Transverse colon (tissue), 4 donors: ENCODE results near the gene SUB1. TPM values are rescaled to one million over a fixed set of nuclear protein-coding genes. Genes with fewer than 3 reads are reported as not detected.

Experiments
- DNase-seq: peaks from one replicate; pipeline ENCODE4 v3.0.0-alpha.2; 2019
- H3K27ac ChIP-seq, 4 donors: fragments of 200-600 bp; sonication (generic); 2 replicates each; pipeline ENCODE4 v1.5.1; 2016 to 2018; ENCODE audit warnings: inconsistent platforms in 4 of 4
- H3K27me3 ChIP-seq: fragments of 200-600 bp; sonication (generic); 2 replicates; pipeline ENCODE4 v1.5.1; 2017; ENCODE audit warnings: inconsistent platforms
- H3K36me3 ChIP-seq, 4 donors: fragments of 200-600 bp; sonication (generic); 2 replicates each; pipeline ENCODE4 v1.5.1; 2017 to 2019; ENCODE audit warnings: inconsistent platforms in 4 of 4
- H3K4me1 ChIP-seq, 4 donors: fragments of 200-600 bp; sonication (generic); 2 replicates each; pipeline ENCODE4 v1.5.1; 2017 to 2020; ENCODE audit warnings: inconsistent platforms in 4 of 4
- H3K4me3 ChIP-seq, 4 donors: fragments of 200-600 bp; sonication (generic); 1 replicate in 1 of 4; 2 replicates in 3 of 4; pipeline versions ENCODE4 v1.5.1 to v1.6.1; 2017 to 2019; ENCODE audit warnings: inconsistent platforms in 4 of 4
- H3K9me3 ChIP-seq, 2 donors: fragments of 200-600 bp; sonication (generic); 2 replicates each; pipeline ENCODE4 v1.5.1; 2017 to 2019; ENCODE audit warnings: inconsistent platforms in 2 of 2
- CTCF ChIP-seq, 5 experiments: fragments of 200-600 bp in 3 of 5; fragments of 450-650 bp in 2 of 5; sonication (generic) in 3 of 5; IDR thresholded peaks; 1 replicate in 2 of 5; 2 replicates in 3 of 5; pipeline ENCODE4 v1.5.1; 2016 to 2017; ENCODE audit warnings: antibody characterized with exemption in 5 of 5, inconsistent platforms in 3 of 5, mild to moderate bottlenecking in 2 of 5, moderate library complexity in 1 of 5
- EP300 ChIP-seq: sonication (generic); formaldehyde crosslinking; IDR thresholded peaks from one replicate; pipeline ENCODE4 v1.6.1; 2017; ENCODE audit warnings: antibody characterized with exemption, low read depth
- POLR2A ChIP-seq: fragments of 450-650 bp; IDR thresholded peaks from one replicate; pipeline ENCODE4 v1.6.1; 2016; ENCODE audit warnings: antibody characterized with exemption, mild to moderate bottlenecking, moderate library complexity
- POLR2AphosphoS5 ChIP-seq, 3 donors: sonication (generic); formaldehyde crosslinking; IDR thresholded peaks; one replicate each; pipeline ENCODE4 v1.6.1; 2016; ENCODE audit warnings: antibody characterized with exemption in 3 of 3
- WGBS, 2 donors: methylation state at CpG; one replicate each; pipeline ENCODE4 v1.1.5; 2018; ENCODE audit warnings: low coverage in 1 of 2; 5-methylcytosine and 5-hydroxymethylcytosine counted together
- in situ Hi-C, 4 donors: fragments of 200-750 bp; cut with MboI; loops; one replicate each; pipeline versions ENCODE4 v1.15.0 to v1.15.1; 2017; ENCODE audit warnings: low sequenced_read_pairs in 3 of 4, low pct_ligation_motif_present in 1 of 4, low pct_unique_long_range_greater_than_20kb in 1 of 4
- intact Hi-C: fragments of 100-400 bp; cut with DNase I; formaldehyde crosslinking; loops from one replicate; pipeline ENCODE4 v1.15.1; 2023; ENCODE audit warnings: low total_unique reads
- total RNA-seq, 4 donors: library from RNA; depleted of rRNA; stranded (reverse); fragments of >200 nt; gene quantifications; one replicate each; pipeline ENCODE4 v1.1.0, GENCODE V29; 2016

Gene SUB1
- total RNA-seq, 4 donors from 2014 or later: 30.3 to 126 (median 78.8) TPM

- intact Hi-C loops: no loop called here
- peak; percentile 56 for DNase-seq
- no peak overlapping the region for H3K4me3 ChIP-seq
- TF ChIP-seq POLR2A (no peak), POLR2AphosphoS5 (IDR thresholded peaks at IDR 0.05) (no peak), EP300 (no peak), CTCF (IDR thresholded peaks at IDR 0.05) (no peak)
- H3K4me1 ChIP-seq: peaks cover 9 to 29% (median 16%) of the 10 kb centered on the region in 4 donors
- H3K9me3 ChIP-seq: peaks cover 0 to 7% of the 10 kb centered on the region in 2 donors
- in situ Hi-C loops: loop anchor here in 1 of 4 donors (25.0 kb wide), 1 partner anchor 346 kb away; no protein-coding TSS in a partner anchor
- H3K27me3 ChIP-seq: no peaks in the 10 kb centered on the region
- WGBS, 2 donors: 68 to 73% methylated on average over 6 to 16 of the region's 16 CpGs
- H3K36me3 ChIP-seq: no peaks in the 10 kb centered on the region
- peak overlapping the region in 2 of 4 donors; percentile 42 to 66 for H3K27ac ChIP-seq
Measured at GRCh38 chr5:32583582-32584232, 1.6 kb upstream of the SUB1 start.

GRCh38 chr5:32584646-32585045 is 711 bp upstream of the SUB1 start:
- 57 to 67% methylated on average over 5 to 6 of the region's 6 CpGs for WGBS, 2 donors
- intact Hi-C loops: loop anchor here (5.0 kb wide), 1 partner anchor 87 kb away; no protein-coding TSS in a partner anchor
- in situ Hi-C loops: loop anchor here in 1 of 4 donors (25.0 kb wide), 1 partner anchor 347 kb away; no protein-coding TSS in a partner anchor

GRCh38 chr5:32585122-32585445 is 273 bp upstream of the SUB1 start:
- H3K27ac ChIP-seq: peak overlapping the region; percentile 99 to 100 (median 99)
- DNase-seq: no peak
- peak overlapping the region in 3 of 4 donors; percentile 83 to 97 (median 91) for H3K4me3 ChIP-seq
- in situ Hi-C loops (loop anchor here in 1 of 4 donors (25.0 kb wide), 1 partner anchor 348 kb away; no protein-coding TSS in a partner anchor), intact Hi-C loops (loop anchor here (5.0 kb wide), 1 partner anchor 88 kb away; no protein-coding TSS in a partner anchor)
- H3K36me3 ChIP-seq: no peaks in the 10 kb centered on the region
- H3K27me3 ChIP-seq: no peaks in the 10 kb centered on the region
- TF ChIP-seq CTCF (IDR thresholded peaks at IDR 0.05): no peak
- no peak for TF ChIP-seq POLR2AphosphoS5 (IDR thresholded peaks at IDR 0.05)
- TF ChIP-seq EP300: no peak
- TF ChIP-seq POLR2A: no peak
- 32 to 44% methylated on average over 4 to 8 of the region's 8 CpGs for WGBS, 2 donors
- peaks cover 0 to 7% of the 10 kb centered on the region in 2 donors for H3K9me3 ChIP-seq
- H3K4me1 ChIP-seq: peaks cover 9 to 35% (median 16%) of the 10 kb centered on the region in 4 donors

More at GRCh38 chr5:32584646-32585045, 711 bp upstream of the SUB1 start:
- Histone ChIP-seq H3K4me1 (peaks cover 9 to 32% (median 16%) of the 10 kb centered on the region in 4 donors), H3K4me3 (peak overlapping the region in 1 of 4 donors; percentile 83), H3K36me3 (no peaks in the 10 kb centered on the region), H3K27ac (peak overlapping the region in 3 of 4 donors; percentile 58 to 99 (median 99)), H3K9me3 (peaks cover 0 to 7% of the 10 kb centered on the region in 2 donors), H3K27me3 (no peaks in the 10 kb centered on the region)
- no peak for DNase-seq
- TF ChIP-seq CTCF (IDR thresholded peaks at IDR 0.05) (no peak), POLR2A (no peak), EP300 (no peak), POLR2AphosphoS5 (IDR thresholded peaks at IDR 0.05) (no peak)

- intact Hi-C loops (loop anchor here (5.0 kb wide), 1 partner anchor 89 kb away; no protein-coding TSS in a partner anchor), in situ Hi-C loops (loop anchor here in 1 of 4 donors (25.0 kb wide), 1 partner anchor 349 kb away; no protein-coding TSS in a partner anchor)
- Histone ChIP-seq H3K4me3 (peak overlapping the region; percentile 83 to 100 (median 94)), H3K9me3 (peaks cover 0 to 7% of the 10 kb centered on the region in 2 donors), H3K27ac (peak overlapping the region; percentile 99 to 100 (median 99)), H3K36me3 (peaks cover 0 to 4% (median 1%) of the 10 kb centered on the region in 4 donors), H3K27me3 (no peaks in the 10 kb centered on the region), H3K4me1 (peaks cover 9 to 45% (median 16%) of the 10 kb centered on the region in 4 donors)
- DNase-seq: no peak
- TF ChIP-seq POLR2AphosphoS5 (IDR thresholded peaks at IDR 0.05) (no peak), POLR2A (no peak), EP300 (no peak), CTCF (IDR thresholded peaks at IDR 0.05) (no peak)
- 2% methylated on average over 4 to 6 of the region's 6 CpGs for WGBS, 2 donors
Measured at GRCh38 chr5:32586276-32586599, 881 bp downstream of the SUB1 start.
